ENCODE measurements around the gene ENOPH1.
"Not testable (repeated sequence)": the region's sequence is repeated elsewhere in the genome, so short reads cannot be mapped to it uniquely, and the experiment has no call there.

ENOPH1 gene

DNA sequence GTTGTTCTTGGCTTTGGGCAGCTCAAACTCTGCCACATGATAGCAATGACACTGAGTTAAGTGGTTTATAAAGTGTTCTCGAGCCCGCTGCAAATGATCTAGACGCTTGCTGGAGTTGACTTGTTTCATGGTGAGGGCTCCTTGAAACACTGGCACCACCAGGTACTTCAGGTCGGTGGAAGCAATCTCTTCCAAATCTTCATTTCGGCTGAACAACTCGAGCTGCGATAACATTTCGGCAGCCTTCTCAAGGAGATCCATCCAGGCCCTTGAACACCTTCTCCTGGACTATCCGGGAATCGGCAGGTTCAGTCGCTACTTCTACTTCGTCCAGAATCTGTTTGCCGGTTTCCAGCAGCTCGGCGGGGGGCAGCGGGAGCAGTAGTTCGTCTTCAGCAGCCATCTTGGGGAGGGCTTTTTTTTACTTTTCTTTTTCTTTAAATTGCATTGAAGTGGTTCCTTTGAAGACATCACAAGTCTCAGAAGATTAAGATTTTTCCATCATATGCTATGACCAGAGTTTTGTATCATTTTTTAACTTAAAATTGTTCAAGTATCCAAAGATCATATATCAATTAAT, 28.1 kb upstream of the ENOPH1 start:
- no peak overlapping the region for H3K4me3 ChIP-seq (ENCODE audit: low read depth, low read length)
- in situ Hi-C loops (cut with HindIII; ENCODE audit: low pct_ligation_motif_present, low sequenced_read_pairs): no loop called here
- TF ChIP-seq, protein P1, sequence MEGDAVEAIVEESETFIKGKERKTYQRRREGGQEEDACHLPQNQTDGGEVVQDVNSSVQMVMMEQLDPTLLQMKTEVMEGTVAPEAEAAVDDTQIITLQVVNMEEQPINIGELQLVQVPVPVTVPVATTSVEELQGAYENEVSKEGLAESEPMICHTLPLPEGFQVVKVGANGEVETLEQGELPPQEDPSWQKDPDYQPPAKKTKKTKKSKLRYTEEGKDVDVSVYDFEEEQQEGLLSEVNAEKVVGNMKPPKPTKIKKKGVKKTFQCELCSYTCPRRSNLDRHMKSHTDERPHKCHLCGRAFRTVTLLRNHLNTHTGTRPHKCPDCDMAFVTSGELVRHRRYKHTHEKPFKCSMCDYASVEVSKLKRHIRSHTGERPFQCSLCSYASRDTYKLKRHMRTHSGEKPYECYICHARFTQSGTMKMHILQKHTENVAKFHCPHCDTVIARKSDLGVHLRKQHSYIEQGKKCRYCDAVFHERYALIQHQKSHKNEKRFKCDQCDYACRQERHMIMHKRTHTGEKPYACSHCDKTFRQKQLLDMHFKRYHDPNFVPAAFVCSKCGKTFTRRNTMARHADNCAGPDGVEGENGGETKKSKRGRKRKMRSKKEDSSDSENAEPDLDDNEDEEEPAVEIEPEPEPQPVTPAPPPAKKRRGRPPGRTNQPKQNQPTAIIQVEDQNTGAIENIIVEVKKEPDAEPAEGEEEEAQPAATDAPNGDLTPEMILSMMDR (IDR thresholded peaks at IDR 0.05; ENCODE audit: low read depth, low read length, missing control alignments): no peak
- H3K27ac ChIP-seq: no peak overlapping the region
- DNase-seq: no peak
- no peaks in the 10 kb centered on the region for H3K36me3 ChIP-seq (replicated peaks)
- no peaks in the 10 kb centered on the region for H3K27me3 ChIP-seq (replicated peaks)

DNA sequence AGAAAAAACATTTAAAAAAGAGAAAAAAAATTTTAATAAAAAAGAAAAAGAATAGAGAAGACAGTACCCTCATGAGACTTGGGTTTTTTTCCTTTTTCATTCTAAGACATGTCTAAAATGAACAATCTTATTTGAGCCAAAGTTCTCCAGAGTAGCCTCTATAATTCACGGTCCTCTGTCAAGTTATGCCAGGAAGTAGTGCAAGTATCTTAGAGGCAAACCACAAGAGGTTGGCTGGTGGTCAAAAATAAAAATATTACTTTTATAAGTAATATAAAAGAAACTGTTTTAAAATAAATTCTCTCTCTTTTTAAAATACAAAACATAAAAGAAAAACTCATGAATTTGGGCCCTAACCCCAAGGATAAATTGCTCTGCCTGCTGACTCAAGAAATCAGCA, 26.7 kb upstream of the ENOPH1 start:
- no peak overlapping the region for H3K27ac ChIP-seq
- no peak overlapping the region for H3K4me3 ChIP-seq (ENCODE audit: low read depth, low read length)
- DNase-seq: no peak
- no peaks in the 10 kb centered on the region for H3K27me3 ChIP-seq (replicated peaks)
- no peaks in the 10 kb centered on the region for H3K36me3 ChIP-seq (replicated peaks)
- in situ Hi-C loops (cut with HindIII; ENCODE audit: low pct_ligation_motif_present, low sequenced_read_pairs): no loop called here
- TF ChIP-seq, protein P1 (IDR thresholded peaks at IDR 0.05; ENCODE audit: low read depth, low read length, missing control alignments): no peak

DNA sequence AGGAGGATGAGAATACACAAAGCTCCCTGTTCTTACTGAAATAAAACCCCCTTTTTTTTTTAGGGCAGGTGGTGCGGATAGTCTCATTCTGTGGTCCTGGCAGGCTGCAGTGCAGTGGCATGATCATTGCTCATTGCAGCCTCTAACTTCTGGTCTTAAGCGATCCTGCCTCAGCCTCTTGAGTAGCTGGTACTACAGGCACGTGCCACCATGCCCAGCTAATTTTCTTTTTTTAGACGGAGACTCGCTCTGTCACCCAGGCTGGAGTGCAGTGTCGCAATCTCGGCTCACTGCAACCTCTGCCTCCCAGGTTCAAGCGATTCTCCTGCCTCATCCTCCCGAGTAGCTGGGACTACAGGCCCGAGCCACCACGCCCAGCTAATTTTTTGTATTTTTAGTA, 15.3 kb upstream of the ENOPH1 start:
- H3K27me3 ChIP-seq (replicated peaks); in situ Hi-C loops (cut with HindIII; ENCODE audit: low pct_ligation_motif_present, low sequenced_read_pairs); H3K4me3 ChIP-seq (ENCODE audit: low read depth, low read length); DNase-seq; H3K36me3 ChIP-seq (replicated peaks); H3K27ac ChIP-seq: not testable (repeated sequence)

DNA sequence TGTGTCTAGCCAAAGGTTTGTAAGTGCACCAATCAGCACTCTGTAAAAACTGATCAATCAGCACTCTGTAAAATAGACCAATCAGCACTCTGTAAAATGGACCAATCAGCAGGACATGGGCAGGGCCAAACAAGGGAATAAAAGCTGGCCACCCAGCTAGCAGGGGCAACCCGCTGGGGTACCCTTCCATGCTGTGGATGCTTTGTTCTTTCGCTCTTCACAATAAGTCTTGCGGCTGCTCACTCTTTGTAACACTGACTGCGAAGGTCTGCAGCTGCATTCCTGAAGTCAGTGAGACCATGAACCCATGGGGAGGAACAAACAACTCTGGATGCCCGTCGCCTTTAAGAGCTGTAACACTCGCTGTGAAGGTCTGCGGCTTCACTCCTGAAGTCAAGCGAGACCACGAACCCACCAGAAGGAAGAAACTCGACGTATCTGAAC, 14.4 kb upstream of the ENOPH1 start:
- no peak for DNase-seq
- TF ChIP-seq, protein P1 (IDR thresholded peaks at IDR 0.05; ENCODE audit: low read depth, low read length, missing control alignments): no peak
- Histone ChIP-seq H3K4me3 (ENCODE audit: low read depth, low read length) (no peak overlapping the region), H3K36me3 (replicated peaks) (no peaks in the 10 kb centered on the region), H3K27ac (no peak overlapping the region), H3K27me3 (replicated peaks) (no peaks in the 10 kb centered on the region)
- in situ Hi-C loops (cut with HindIII; ENCODE audit: low pct_ligation_motif_present, low sequenced_read_pairs): no loop called here

DNA sequence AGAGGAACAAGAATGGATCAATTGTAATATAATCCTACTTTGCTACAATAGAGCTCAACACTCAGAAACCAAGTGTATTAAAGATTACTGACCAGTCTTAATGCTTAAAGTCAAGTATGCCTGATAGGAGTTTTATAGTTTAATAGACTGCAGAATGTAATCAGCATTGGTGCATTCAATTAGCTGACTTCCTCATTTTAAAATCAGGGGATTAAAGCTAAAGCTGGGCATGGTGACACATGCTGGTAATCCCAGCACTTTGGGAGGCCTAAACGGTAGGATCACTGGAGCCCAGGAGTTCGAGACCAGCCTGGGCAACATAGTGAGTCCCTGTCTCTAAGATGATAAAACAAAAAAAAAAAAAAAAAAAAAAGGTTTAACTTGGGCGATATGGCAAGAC, 10.9 kb upstream of the ENOPH1 start:
- H3K4me3 ChIP-seq (ENCODE audit: low read depth, low read length): no peak overlapping the region
- DNase-seq: no peak
- H3K36me3 ChIP-seq (replicated peaks): peaks cover 15% of the 10 kb centered on the region
- no peak overlapping the region for H3K27ac ChIP-seq
- in situ Hi-C loops (cut with HindIII; ENCODE audit: low pct_ligation_motif_present, low sequenced_read_pairs): no loop called here
- TF ChIP-seq, protein P1 (IDR thresholded peaks at IDR 0.05; ENCODE audit: low read depth, low read length, missing control alignments): no peak
- no peaks in the 10 kb centered on the region for H3K27me3 ChIP-seq (replicated peaks)

DNA sequence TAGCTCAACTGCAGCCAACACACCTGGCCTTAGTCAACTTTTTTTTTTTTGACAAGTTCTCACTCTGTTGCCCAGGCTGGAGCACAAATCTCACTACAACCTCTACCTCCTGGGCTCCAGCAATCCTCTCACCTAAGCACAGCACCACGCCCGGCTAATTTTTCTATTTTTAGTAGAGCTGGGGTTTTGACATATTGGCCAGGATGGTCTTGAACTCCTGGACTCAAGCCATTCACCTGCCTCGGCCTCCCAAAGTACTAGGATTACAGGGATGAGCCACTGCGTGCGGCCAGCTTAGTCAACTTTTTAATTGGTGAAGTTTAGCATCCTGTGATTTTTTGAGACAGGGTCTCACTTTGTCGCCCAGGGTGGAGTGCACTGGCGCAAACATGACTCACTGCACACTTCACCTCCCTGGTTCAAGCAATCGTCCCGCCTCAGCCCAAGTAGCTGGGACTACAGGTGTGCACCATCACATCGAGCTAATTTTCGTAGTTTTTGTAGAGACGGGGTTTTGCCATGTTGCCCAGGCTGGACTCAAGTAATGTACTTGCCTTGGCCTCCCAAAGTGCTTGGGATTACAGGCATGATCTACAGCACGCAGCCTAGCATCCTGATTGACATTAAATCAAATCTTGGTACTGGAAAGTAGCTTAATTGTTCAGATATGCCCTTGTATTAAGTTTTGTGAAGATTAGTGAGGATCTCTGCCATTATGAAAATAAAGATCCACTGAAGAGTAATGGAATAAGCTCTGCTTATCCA, 8.4 kb upstream of the ENOPH1 start:
- H3K4me3 ChIP-seq (ENCODE audit: low read depth, low read length): no peak overlapping the region
- no peak overlapping the region for H3K27ac ChIP-seq
- in situ Hi-C loops (cut with HindIII; ENCODE audit: low pct_ligation_motif_present, low sequenced_read_pairs): loop anchor here (10.0 kb wide), 1 partner anchor 47 kb away; the partner anchor contains the start of gene HNRNPD
- no peak for DNase-seq
- no peaks in the 10 kb centered on the region for H3K27me3 ChIP-seq (replicated peaks)
- TF ChIP-seq, protein P1 (IDR thresholded peaks at IDR 0.05; ENCODE audit: low read depth, low read length, missing control alignments): no peak
- H3K36me3 ChIP-seq (replicated peaks): peaks cover 40% of the 10 kb centered on the region
